ENCODE measurements around the gene RAB3B.

- TF ChIP-seq CTCF (IDR thresholded peaks at IDR 0.05) (no peak), POLR2A (IDR thresholded peaks at IDR 0.05) (no peak)
These were observed 42.3 kb upstream of the RAB3B start for GRCh38 chr1:52032785-52033131.
